Subcutaneous abdominal adipose tissue (tissue), 5 donors: ENCODE measurements around the gene TNPO3.

Experiments
- H3K27ac ChIP-seq: one replicate; pipeline ENCODE4 v1.7.0; 2013; ENCODE audit warnings: low read depth, mild to moderate bottlenecking, inconsistent platforms, low read length, moderate library complexity
- H3K27me3 ChIP-seq, 5 donors: one replicate each; pipeline ENCODE4 v1.7.0; 2013; ENCODE audit warnings: low read length in 5 of 5, inconsistent platforms in 1 of 5; ENCODE audit not compliant: control insufficient read depth in 5 of 5, insufficient read depth in 4 of 5
- H3K36me3 ChIP-seq, 5 donors: one replicate each; pipeline ENCODE4 v1.7.0; 2013; ENCODE audit warnings: low read length in 5 of 5; ENCODE audit not compliant: control insufficient read depth in 5 of 5, insufficient read depth in 5 of 5
- H3K4me1 ChIP-seq, 5 donors: one replicate each; pipeline ENCODE4 v1.7.0; 2013; ENCODE audit warnings: low read length in 5 of 5, mild to moderate bottlenecking in 3 of 5, moderate library complexity in 1 of 5; ENCODE audit not compliant: control insufficient read depth in 5 of 5, insufficient read depth in 5 of 5
- H3K4me3 ChIP-seq, 5 donors: one replicate each; pipeline ENCODE4 v1.7.0; 2013; ENCODE audit warnings: low read length in 5 of 5, low read depth in 1 of 5
- H3K9ac ChIP-seq, 5 donors: one replicate each; pipeline ENCODE4 v1.7.0; 2013; ENCODE audit warnings: low read length in 5 of 5, mild to moderate bottlenecking in 4 of 5, moderate library complexity in 3 of 5
- H3K9me3 ChIP-seq, 5 donors: one replicate each; pipeline ENCODE4 v1.7.0; 2013; ENCODE audit warnings: low read length in 5 of 5; ENCODE audit not compliant: control insufficient read depth in 5 of 5
- donor health status: healthy.
- donor health status: healthy.
- donor health status: healthy.
- donor health status: healthy.
- donor health status: healthy.

Gene TNPO3

DNA sequence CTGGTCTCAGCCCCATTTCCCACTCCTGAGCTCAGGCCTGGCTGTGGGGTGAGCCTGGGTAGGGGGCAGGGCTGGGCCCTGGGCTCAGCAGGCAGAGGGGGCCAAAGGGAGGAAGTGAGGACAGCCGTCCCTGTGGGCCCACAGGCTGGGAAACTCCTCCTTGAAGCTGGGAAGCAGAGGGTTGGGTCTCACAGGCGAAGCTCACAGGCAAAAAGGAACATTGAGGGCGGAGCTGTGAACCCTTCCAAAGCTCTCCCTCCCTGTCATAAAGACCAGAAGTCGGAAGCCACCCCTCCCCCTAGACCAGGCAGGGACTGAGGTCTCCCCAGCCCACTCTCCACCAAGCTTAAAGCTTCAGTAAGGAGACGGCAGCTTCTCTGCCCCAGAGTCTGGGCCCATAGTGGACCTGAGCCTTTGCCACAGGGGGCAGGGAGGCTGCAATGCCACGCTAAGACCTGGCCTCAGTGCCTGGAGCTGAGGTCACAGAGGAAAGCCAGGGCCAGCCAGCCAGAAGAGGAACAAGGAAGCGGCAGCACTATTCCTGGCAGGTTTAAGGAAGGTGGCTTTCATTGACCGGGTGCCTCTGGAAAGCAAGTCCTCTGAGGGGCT, 143.4 kb downstream of the TNPO3 start:
- Histone ChIP-seq H3K9me3 (no peaks in the 10 kb centered on the region), H3K27me3 (peaks cover 11 to 41% (median 19%) of the 10 kb centered on the region in 5 donors), H3K27ac (peak overlapping the region; percentile 23), H3K4me3 (peak overlapping the region in 1 of 5 donors; percentile 42), H3K4me1 (peaks cover 1 to 36% (median 26%) of the 10 kb centered on the region in 5 donors), H3K36me3 (peaks cover 0 to 4% (median 0%) of the 10 kb centered on the region in 5 donors), H3K9ac (peak overlapping the region in 1 of 5 donors; percentile 46)

DNA sequence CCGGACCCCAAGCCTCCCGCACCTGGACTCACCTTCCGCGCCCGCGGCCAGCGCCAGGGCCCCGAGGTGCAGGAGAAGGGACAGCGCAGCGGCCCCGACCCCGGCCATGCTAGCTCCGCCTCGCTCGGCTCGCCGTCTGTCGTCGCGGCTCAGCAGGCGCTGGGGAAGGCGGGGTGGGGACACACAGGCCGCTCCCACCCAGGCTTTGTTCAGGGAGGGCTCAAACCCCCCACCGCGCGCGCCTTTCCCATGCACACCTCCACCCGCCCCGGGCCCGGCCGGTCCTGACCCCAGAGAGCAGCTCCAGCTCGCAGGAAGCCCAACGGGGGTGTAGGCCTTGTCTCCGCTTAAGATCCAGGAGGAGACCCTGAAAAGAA, 144.4 kb downstream of the TNPO3 start, which contains the start of gene KCP:
KCP (minus strand) TSS at position 141 of the 377 bp plus-strand sequence; CDS start at position 108, 33 bp downstream.
- H3K36me3 ChIP-seq: peaks cover 0 to 4% (median 0%) of the 10 kb centered on the region in 5 donors
- peak within 1 kb of the TSS; percentile 45 to 61 (median 59) for H3K4me3 ChIP-seq
- H3K4me1 ChIP-seq: peaks cover 1 to 36% (median 26%) of the 10 kb centered on the region in 5 donors
- no peaks in the 10 kb centered on the region for H3K9me3 ChIP-seq
- H3K27me3 ChIP-seq: peaks cover 10 to 34% (median 20%) of the 10 kb centered on the region in 5 donors
- peak within 1 kb of the TSS in 4 of 5 donors; percentile 22 to 46 (median 34) for H3K9ac ChIP-seq
- peak within 1 kb of the TSS; percentile 23 for H3K27ac ChIP-seq

DNA sequence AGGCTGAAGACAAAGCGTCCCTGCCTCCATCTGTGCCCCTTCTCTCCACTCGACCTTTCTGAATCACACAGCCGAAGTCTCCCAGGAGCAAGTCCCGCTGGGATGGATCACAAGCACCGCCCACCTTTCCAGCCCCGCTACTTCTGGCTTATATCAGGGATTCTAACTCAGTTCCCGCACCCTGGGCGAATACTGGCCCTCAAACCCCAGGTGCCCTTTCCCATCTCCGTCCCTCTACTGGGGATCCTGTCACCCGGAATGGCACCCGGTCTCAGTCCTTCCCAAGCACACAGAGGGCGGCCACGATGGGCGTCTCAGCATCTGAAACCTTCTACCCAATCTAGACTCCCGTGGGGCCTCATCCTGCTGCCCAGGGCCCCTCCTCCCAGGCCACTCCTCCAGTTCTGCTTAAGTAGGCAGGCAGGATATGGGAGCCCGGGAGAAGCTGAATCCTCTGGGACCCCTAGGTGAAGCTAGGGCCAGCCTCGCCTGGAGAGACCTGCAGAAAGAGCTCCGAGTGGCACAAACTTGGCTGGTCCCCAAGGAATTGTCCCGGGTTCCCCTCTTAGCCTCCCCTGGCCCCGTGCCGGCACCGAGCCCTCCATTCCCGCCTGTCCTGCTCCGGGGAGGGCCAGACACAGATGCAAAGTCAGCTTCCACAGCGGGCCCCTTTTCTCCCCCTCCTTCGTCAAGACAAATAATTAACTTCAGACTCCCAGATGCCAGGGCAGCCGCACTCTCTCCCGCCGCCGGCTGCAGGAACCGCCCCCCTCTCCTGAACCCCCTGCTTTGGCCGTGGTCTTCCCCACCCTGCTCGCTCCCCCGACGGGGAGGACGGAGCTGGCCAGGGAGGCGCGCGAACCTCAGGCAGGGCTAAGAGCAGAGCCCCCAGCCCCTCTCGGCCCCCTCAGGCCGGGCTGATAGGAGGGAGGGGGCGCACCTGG, 145.0 kb downstream of the TNPO3 start:
- peak overlapping the region in 4 of 5 donors; percentile 16 to 35 (median 27) for H3K9ac ChIP-seq
- H3K4me1 ChIP-seq: peaks cover 1 to 33% (median 22%) of the 10 kb centered on the region in 5 donors
- no peak overlapping the region for H3K27ac ChIP-seq
- peaks cover 0 to 4% (median 0%) of the 10 kb centered on the region in 5 donors for H3K36me3 ChIP-seq
- H3K27me3 ChIP-seq: peaks cover 7 to 31% (median 17%) of the 10 kb centered on the region in 5 donors
- peak overlapping the region; percentile 45 to 61 (median 59) for H3K4me3 ChIP-seq
- no peaks in the 10 kb centered on the region for H3K9me3 ChIP-seq

DNA sequence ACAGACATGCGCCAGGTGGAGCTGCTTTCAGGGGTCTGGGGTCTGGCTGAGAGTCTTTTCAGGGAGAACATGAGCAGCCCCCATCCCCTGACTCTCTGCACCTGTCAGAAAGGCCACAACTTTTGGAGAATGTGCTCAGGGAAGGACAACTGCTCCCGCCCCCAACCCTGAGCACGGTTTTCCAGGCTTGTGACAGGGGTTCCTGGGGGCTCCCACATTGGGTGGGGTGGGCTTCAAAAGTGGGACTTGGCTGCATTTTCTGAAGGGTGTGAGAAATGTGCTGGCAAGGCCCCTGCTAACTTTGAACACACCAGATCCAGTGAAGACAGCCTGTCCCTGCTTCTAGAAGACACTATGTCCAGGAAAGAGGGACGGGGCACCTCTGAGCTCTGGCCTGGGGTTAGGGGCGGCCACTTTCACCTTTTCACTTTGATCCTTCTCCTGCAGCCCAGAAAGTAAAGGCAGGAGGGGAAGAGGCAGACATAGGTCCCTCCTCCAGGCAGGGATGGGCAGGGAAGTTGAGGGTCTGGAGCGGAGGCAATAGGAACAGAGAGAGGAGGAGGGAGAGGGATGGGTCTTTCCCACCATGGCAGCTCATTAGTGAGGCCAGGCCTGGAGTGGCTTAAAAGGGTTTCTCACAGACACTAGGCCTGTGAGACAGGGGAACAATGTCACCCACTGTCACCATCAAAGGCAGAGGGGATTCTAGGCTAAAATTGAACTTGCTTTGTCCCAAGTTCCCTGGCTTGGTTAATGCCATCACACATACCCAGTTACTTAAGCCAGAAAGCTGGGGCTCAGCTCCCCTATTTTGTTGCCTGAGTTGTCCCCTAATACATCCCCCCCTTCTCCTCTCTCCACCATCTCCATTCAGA, 145.9 kb downstream of the TNPO3 start:
- Histone ChIP-seq H3K9me3 (no peaks in the 10 kb centered on the region), H3K9ac (peak overlapping the region in 1 of 5 donors; percentile 32), H3K27me3 (peaks cover 2 to 22% (median 8%) of the 10 kb centered on the region in 5 donors), H3K27ac (no peak overlapping the region), H3K36me3 (peaks cover 0 to 4% (median 0%) of the 10 kb centered on the region in 5 donors), H3K4me3 (peak overlapping the region in 1 of 5 donors; percentile 59), H3K4me1 (peaks cover 1 to 33% (median 22%) of the 10 kb centered on the region in 5 donors)

DNA sequence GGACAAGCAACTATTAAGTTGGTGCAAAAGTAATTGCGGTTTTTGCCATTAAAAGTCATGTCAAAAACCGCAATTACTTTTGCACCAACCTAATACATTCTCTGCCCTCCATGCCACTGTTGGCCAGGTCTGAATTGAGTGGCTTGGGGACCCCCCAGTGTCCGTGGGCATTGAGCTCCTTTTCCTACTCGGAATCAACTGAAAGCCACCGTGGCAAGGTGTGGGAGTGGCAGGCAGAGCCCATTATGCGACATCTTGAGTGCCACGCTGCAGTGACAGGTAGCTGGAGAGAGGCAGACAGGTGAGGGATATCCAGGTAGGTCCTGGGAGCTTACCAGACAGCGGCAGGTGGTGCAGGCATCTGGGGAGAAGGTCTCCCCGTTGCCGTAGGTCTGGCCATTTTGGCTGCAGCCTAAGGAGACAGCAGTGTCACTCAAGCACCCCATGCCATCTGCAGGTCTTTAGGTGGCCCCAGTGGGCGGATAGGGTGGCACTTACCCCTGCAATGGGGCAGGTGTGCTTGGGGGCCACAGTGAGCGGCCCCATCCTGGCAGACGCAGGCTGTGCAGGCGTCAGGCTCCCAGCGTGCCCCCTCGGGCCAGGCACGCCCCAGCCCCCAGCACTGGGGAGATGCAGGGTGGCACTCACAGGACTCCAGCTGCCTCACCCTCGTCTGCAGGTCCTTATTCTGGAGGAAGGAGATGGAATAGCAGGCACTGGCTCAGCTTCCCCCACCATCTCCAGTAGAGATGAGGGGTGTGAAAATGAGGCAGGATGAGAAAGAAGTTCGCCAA, 147.9 kb downstream of the TNPO3 start:
- H3K27me3 ChIP-seq: peaks cover 0 to 21% (median 7%) of the 10 kb centered on the region in 5 donors
- H3K9me3 ChIP-seq: no peaks in the 10 kb centered on the region
- H3K9ac ChIP-seq: no peak overlapping the region
- H3K4me3 ChIP-seq: no peak overlapping the region
- H3K4me1 ChIP-seq: peaks cover 1 to 29% (median 22%) of the 10 kb centered on the region in 5 donors
- peaks cover 0 to 4% (median 0%) of the 10 kb centered on the region in 5 donors for H3K36me3 ChIP-seq
- H3K27ac ChIP-seq: no peak overlapping the region

DNA sequence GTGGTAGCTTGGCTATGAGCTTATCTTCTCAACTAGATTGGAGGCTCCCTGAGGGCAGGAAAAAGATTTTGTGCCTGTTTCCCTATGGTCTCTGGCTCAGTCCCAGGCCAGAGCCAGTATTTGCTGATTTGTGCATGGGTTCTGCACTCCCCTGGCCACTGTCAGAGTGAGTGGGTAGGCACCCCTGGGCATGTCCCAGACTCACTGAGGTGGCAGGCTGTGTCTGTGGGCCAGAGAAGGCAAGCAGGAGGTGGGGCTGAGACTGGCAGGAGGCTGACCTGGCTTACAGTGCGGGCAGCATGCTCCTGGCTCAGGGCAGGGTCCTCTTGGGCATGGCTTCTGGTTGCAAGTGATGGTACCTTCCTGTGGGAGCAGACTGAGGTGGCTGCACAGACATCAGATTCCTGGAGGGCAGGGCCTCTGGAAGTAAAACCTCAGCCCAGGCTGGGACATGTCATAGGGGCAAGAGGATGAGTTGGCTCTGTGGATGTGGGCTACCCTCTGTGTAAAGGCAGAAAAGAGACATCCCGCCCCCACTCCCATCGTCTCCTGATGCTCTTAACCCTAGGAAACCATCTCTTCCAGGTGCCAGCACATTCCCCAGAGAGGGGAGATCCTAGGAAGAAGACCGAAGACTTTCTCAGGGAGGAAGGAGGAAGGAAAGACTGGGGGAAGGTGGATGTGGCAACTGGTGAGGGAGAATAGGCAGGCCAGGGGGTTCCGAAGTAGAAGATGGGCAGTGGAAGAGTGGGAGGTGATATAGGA, 148.7 kb downstream of the TNPO3 start:
- Histone ChIP-seq H3K4me3 (no peak overlapping the region), H3K27ac (no peak overlapping the region), H3K36me3 (peaks cover 0 to 4% (median 0%) of the 10 kb centered on the region in 5 donors), H3K27me3 (peaks cover 0 to 18% (median 7%) of the 10 kb centered on the region in 5 donors), H3K9me3 (no peaks in the 10 kb centered on the region), H3K9ac (no peak overlapping the region), H3K4me1 (peaks cover 1 to 21% (median 17%) of the 10 kb centered on the region in 5 donors)

DNA sequence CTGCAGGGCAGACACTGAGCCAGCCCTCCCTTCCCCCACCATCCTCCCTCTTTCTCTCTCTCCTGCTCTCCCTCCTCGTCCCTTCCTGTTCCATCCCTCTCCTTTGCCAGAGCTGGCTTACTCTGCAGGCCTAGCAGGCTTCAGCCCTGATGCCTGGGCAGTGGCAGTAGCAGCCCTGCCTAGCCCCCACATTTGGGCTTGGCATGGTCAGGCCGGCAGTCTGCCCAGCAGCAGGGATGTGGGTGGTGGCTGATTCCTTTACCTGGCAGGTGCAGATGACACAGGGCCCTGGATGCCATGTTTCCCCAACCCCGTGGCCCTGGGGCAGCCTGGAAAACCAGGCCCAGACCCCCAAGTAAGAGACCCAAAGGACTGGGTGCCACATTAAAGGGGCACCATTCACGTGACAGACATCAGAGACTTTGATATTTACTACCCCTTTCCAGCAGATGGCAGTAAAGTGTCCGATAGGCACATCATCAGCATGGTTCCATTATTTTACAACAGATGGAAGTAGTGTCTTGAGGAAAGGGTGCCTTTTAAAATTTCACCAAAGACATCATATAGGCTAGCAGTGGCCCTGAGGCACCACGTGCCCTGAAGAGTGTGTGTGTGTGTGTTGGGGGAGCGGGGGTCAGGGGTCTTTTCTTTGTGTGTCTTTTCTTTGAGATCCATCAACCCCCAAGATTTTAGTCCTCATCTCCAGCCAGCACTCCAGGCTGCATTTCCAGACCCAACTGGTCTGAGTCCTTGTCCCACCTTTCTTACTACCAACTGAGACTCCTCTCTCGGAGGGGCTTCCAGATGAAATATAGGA, 150.3 kb downstream of the TNPO3 start:
- H3K27me3 ChIP-seq: peaks cover 0 to 11% (median 3%) of the 10 kb centered on the region in 5 donors
- H3K4me3 ChIP-seq: no peak overlapping the region
- peaks cover 1 to 6% (median 3%) of the 10 kb centered on the region in 5 donors for H3K4me1 ChIP-seq
- no peak overlapping the region for H3K27ac ChIP-seq
- H3K9me3 ChIP-seq: peaks cover 0 to 4% (median 0%) of the 10 kb centered on the region in 5 donors
- no peak overlapping the region for H3K9ac ChIP-seq
- H3K36me3 ChIP-seq: peaks cover 0 to 4% (median 0%) of the 10 kb centered on the region in 5 donors
